H9 (cell line): ENCODE measurements around the gene ZBTB17. TPM values are rescaled to one million over a fixed set of nuclear protein-coding genes. Genes with fewer than 3 reads are reported as not detected.

ENCODE experiments used
- DNase-seq: peaks from one replicate; pipeline ENCODE4 v3.0.0-alpha.2; 2017
- H2AFZ ChIP-seq: one replicate; pipeline ENCODE4 v1.6.1; 2013; ENCODE audit warnings: mild to moderate bottlenecking, low read length, control low read depth, moderate library complexity
- H2AK5ac ChIP-seq: 2 replicates; pipeline ENCODE4 v1.6.1; 2013; ENCODE audit warnings: low read length, control low read depth, mixed read lengths; ENCODE audit not compliant: insufficient read length
- H2BK120ac ChIP-seq: one replicate; pipeline ENCODE4 v1.6.1; 2013; ENCODE audit warnings: low read depth, mild to moderate bottlenecking, low read length, control low read depth, inconsistent platforms; ENCODE audit not compliant: poor library complexity, severe bottlenecking
- H2BK12ac ChIP-seq: 2 replicates; pipeline ENCODE4 v1.6.1; 2013; ENCODE audit warnings: low read length, control low read depth, mixed read lengths, low read depth; ENCODE audit not compliant: insufficient read length
- H2BK15ac ChIP-seq: 2 replicates; pipeline ENCODE4 v1.6.1; 2013; ENCODE audit warnings: low read depth, low read length, control low read depth
- H2BK20ac ChIP-seq: one replicate; pipeline ENCODE4 v1.6.1; 2013; ENCODE audit warnings: low read depth, mild to moderate bottlenecking, low read length, control low read depth, inconsistent platforms; ENCODE audit not compliant: poor library complexity, severe bottlenecking
- H2BK5ac ChIP-seq: 2 replicates; pipeline ENCODE4 v1.6.1; 2013; ENCODE audit warnings: low read length, control low read depth, mixed read lengths; ENCODE audit not compliant: insufficient read length
- H3K14ac ChIP-seq: 2 replicates; pipeline ENCODE4 v1.6.1; 2013; ENCODE audit warnings: low read length, control low read depth; ENCODE audit not compliant: insufficient read depth
- H3K18ac ChIP-seq: 2 replicates; pipeline ENCODE4 v1.6.1; 2013; ENCODE audit warnings: low read depth, mild to moderate bottlenecking, mixed read lengths, low read length, control low read depth; ENCODE audit not compliant: insufficient read length
- H3K23ac ChIP-seq: 2 replicates; pipeline ENCODE4 v1.6.1; 2013; ENCODE audit warnings: low read length, control low read depth, mixed read lengths, low read depth; ENCODE audit not compliant: insufficient read length
- H3K23me2 ChIP-seq: 2 replicates; pipeline ENCODE4 v1.6.1; 2013; ENCODE audit warnings: low read depth, mild to moderate bottlenecking, mixed read lengths, low read length, control low read depth; ENCODE audit not compliant: insufficient read length, poor library complexity, severe bottlenecking
- H3K27ac ChIP-seq: 2 replicates; pipeline ENCODE4 v1.5.1; 2013; ENCODE audit warnings: low read length, control low read depth, mixed read lengths, low read depth; ENCODE audit not compliant: insufficient read length
- H3K27me3 ChIP-seq: 2 replicates; pipeline ENCODE4 v1.6.1; 2013; ENCODE audit warnings: low read length, control low read depth, inconsistent platforms; ENCODE audit not compliant: insufficient read depth
- H3K4ac ChIP-seq: 2 replicates; pipeline ENCODE4 v1.6.1; 2013; ENCODE audit warnings: low read depth, mild to moderate bottlenecking, control low read depth, inconsistent platforms, low read length, moderate library complexity
- H3K4me1 ChIP-seq: 2 replicates; pipeline ENCODE4 v1.6.1; 2013; ENCODE audit warnings: low read length, control low read depth, inconsistent platforms; ENCODE audit not compliant: insufficient read depth
- H3K4me2 ChIP-seq: 2 replicates; pipeline ENCODE4 v1.6.1; 2013; ENCODE audit warnings: low read length, control low read depth, mixed read lengths; ENCODE audit not compliant: insufficient read length, insufficient read depth
- H3K56ac ChIP-seq: 2 replicates; pipeline ENCODE4 v1.6.1; 2013; ENCODE audit warnings: low read depth, mild to moderate bottlenecking, mixed read lengths, low read length, control low read depth; ENCODE audit not compliant: insufficient read length
- H3K79me1 ChIP-seq: 2 replicates; pipeline ENCODE4 v1.6.1; 2013; ENCODE audit warnings: low read depth, mild to moderate bottlenecking, moderate library complexity, low read length, control low read depth, inconsistent platforms; ENCODE audit not compliant: insufficient read depth, poor library complexity, severe bottlenecking
- H3K79me2 ChIP-seq: 2 replicates; pipeline ENCODE4 v1.6.1; 2013; ENCODE audit warnings: low read length, control low read depth, inconsistent platforms; ENCODE audit not compliant: insufficient read depth
- H3K9ac ChIP-seq: 2 replicates; pipeline ENCODE4 v1.6.1; 2013; ENCODE audit warnings: low read length, control low read depth, mixed read lengths; ENCODE audit not compliant: insufficient read length; ENCODE audit errors: extremely low read depth
- H3K9me3 ChIP-seq: one replicate; pipeline ENCODE4 v1.6.1; 2013; ENCODE audit warnings: low read depth, low read length, inconsistent platforms; ENCODE audit not compliant: control insufficient read depth
- H3T11ph ChIP-seq: one replicate; pipeline ENCODE4 v1.6.1; 2013; ENCODE audit warnings: mild to moderate bottlenecking, low read length, control low read depth, inconsistent platforms
- H4K20me1 ChIP-seq: one replicate; pipeline ENCODE4 v1.6.1; 2013; ENCODE audit not compliant: control insufficient read depth, insufficient read length, insufficient read depth
- H4K5ac ChIP-seq: 2 replicates; pipeline ENCODE4 v1.6.1; 2013; ENCODE audit warnings: low read depth, mild to moderate bottlenecking, mixed read lengths, low read length, control low read depth; ENCODE audit not compliant: insufficient read length
- H4K8ac ChIP-seq: replicated peaks from 2 replicates; pipeline ENCODE4 v1.6.1; 2013; ENCODE audit warnings: low read length, control low read depth, mixed read lengths, low read depth; ENCODE audit not compliant: insufficient read length
- H4K91ac ChIP-seq: 2 replicates; pipeline ENCODE4 v1.6.1; 2013; ENCODE audit warnings: low read depth, mild to moderate bottlenecking, moderate library complexity, mixed read lengths, low read length, control low read depth; ENCODE audit not compliant: insufficient read length
- H3K27ac Mint-ChIP-seq, 3 experiments: 2 replicates in 2 of 3; 3 replicates in 1 of 3; pipeline ENCODE4 v1.8.0; 2020 to 2021; ENCODE audit warnings: mixed read lengths in 3 of 3, mild to moderate bottlenecking in 1 of 3, moderate library complexity in 1 of 3
- H3K27me3 Mint-ChIP-seq: 2 replicates; pipeline ENCODE4 v1.8.0; 2021; ENCODE audit warnings: low read depth, mild to moderate bottlenecking, moderate library complexity, mixed read lengths
- H3K36me3 Mint-ChIP-seq, 3 experiments: 2 replicates in 2 of 3; 3 replicates in 1 of 3; pipeline ENCODE4 v1.8.0; 2020 to 2021; ENCODE audit warnings: low read depth in 3 of 3, mixed read lengths in 3 of 3; ENCODE audit not compliant: insufficient read depth in 1 of 3
- H3K4me1 Mint-ChIP-seq, 2 experiments: 2 replicates each; pipeline ENCODE4 v1.8.0; 2020; ENCODE audit warnings: mixed read lengths in 2 of 2
- H3K4me3 Mint-ChIP-seq, 2 experiments: 2 replicates in 1 of 2; 3 replicates in 1 of 2; pipeline ENCODE4 v1.8.0; 2020 to 2021; ENCODE audit warnings: mild to moderate bottlenecking in 2 of 2, mixed read lengths in 2 of 2, moderate library complexity in 1 of 2
- H3K9me3 Mint-ChIP-seq, 2 experiments: 2 replicates in 1 of 2; 3 replicates in 1 of 2; pipeline ENCODE4 v1.8.0; 2020; ENCODE audit warnings: mild to moderate bottlenecking in 2 of 2, mixed read lengths in 2 of 2, moderate library complexity in 1 of 2
- whole genome bisulfite sequencing: extraction: QIAGEN DNeasy Blood & Tissue Kit; methylation state at CpG from one replicate; pipeline ENCODE4 v1.1.7; 2013; ENCODE audit warnings: missing lambda C conversion rate, low lambda C conversion rate, mixed read lengths; ENCODE audit not compliant: insufficient read length; ENCODE audit errors: extremely low coverage; 5-methylcytosine and 5-hydroxymethylcytosine counted together
- total RNA-seq: library from RNA; stranded (reverse); gene quantifications from 2 replicates; pipeline ENCODE4 v1.2.1, GENCODE V29; 2021
- TF ChIP-seq, protein P1 (sequence below): fragments of 200-600 bp; sonication (generic); conservative IDR thresholded peaks from 3 replicates; pipeline ENCODE4 v1.8.0; 2021; ENCODE audit warnings: antibody characterized with exemption, mild to moderate bottlenecking

The ZBTB17 gene
- total RNA-seq, 1 experiment from 2014 or later: 16.5 TPM

DNA sequence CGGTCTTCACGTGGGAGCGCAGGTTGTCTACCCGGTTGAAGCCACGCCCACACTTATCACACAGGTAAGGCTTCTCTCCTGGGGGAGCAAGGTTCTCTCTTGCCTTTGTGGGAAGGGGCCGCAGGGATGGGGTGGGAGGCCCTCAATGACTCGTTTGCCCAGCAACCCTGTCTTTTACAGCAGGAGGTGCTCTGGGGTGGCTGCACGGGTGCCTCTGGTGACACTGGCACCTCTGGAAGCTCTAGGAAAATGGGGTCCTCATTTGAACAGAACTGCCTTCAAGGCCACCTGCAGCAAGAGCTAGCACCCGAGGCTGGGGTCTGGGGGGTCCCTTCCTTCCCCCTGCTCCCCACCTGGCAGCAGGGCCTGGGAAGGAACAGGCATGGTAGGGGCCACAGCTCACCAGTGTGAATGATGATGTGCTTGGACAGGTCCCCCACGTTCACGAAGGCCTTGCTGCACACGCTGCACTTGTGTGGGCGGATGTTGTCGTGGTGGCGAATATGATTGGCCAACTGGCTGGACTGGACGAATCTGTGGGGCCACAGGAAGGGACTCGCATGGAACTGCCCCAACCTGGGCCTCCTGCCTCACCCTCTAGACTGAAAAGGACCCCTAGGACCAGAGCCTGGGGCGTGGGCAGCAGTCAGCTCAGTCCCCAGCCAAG, 33.1 kb downstream of the ZBTB17 start:
- no peak overlapping the region for H3K4me3 Mint-ChIP-seq
- H3K27ac Mint-ChIP-seq: no peak overlapping the region
- no peak for DNase-seq
- H3K36me3 Mint-ChIP-seq: peaks cover 13 to 62% (median 46%) of the 10 kb centered on the region in 3 experiments
- H3K27ac ChIP-seq: no peak overlapping the region
- no peak overlapping the region for H2BK120ac ChIP-seq
- no peak overlapping the region for H3K4ac ChIP-seq
- H4K20me1 ChIP-seq: no peaks in the 10 kb centered on the region
- no peaks in the 10 kb centered on the region for H3K4me1 ChIP-seq
- no peak overlapping the region for H2BK5ac ChIP-seq
- no peak overlapping the region for H3K56ac ChIP-seq
- H4K91ac ChIP-seq: no peak overlapping the region
- no peaks in the 10 kb centered on the region for H3K23me2 ChIP-seq
- H3K18ac ChIP-seq: no peak overlapping the region
- no peak overlapping the region for H2AFZ ChIP-seq
- no peak overlapping the region for H3K14ac ChIP-seq
- H4K8ac ChIP-seq: no peak overlapping the region
- no peak overlapping the region for H2BK15ac ChIP-seq
- H2BK12ac ChIP-seq: no peak overlapping the region
- no peak overlapping the region for H3T11ph ChIP-seq
- H3K9me3 ChIP-seq: no peaks in the 10 kb centered on the region
- TF ChIP-seq, protein P1, sequence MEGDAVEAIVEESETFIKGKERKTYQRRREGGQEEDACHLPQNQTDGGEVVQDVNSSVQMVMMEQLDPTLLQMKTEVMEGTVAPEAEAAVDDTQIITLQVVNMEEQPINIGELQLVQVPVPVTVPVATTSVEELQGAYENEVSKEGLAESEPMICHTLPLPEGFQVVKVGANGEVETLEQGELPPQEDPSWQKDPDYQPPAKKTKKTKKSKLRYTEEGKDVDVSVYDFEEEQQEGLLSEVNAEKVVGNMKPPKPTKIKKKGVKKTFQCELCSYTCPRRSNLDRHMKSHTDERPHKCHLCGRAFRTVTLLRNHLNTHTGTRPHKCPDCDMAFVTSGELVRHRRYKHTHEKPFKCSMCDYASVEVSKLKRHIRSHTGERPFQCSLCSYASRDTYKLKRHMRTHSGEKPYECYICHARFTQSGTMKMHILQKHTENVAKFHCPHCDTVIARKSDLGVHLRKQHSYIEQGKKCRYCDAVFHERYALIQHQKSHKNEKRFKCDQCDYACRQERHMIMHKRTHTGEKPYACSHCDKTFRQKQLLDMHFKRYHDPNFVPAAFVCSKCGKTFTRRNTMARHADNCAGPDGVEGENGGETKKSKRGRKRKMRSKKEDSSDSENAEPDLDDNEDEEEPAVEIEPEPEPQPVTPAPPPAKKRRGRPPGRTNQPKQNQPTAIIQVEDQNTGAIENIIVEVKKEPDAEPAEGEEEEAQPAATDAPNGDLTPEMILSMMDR: no peak
- H3K4me2 ChIP-seq: no peak overlapping the region
- no peak overlapping the region for H3K23ac ChIP-seq
- no peaks in the 10 kb centered on the region for H3K79me1 ChIP-seq
- H3K79me2 ChIP-seq: no peaks in the 10 kb centered on the region
- H3K9ac ChIP-seq: no peak overlapping the region
- no peaks in the 10 kb centered on the region for H3K9me3 Mint-ChIP-seq
- H2AK5ac ChIP-seq: no peak overlapping the region
- H3K27me3 ChIP-seq: no peaks in the 10 kb centered on the region
- H2BK20ac ChIP-seq: no peak overlapping the region
- H3K27me3 Mint-ChIP-seq: no peaks in the 10 kb centered on the region
- H4K5ac ChIP-seq: no peak overlapping the region
- peaks cover under 1% of the 10 kb centered on the region in 2 experiments; a peak in 2 of 4 replicates for H3K4me1 Mint-ChIP-seq
- WGBS: no CpG with 5 or more reads among the region's 18 CpGs
